Ascending aorta (tissue), 2 donors: ENCODE results near the gene PSMA4. TPM values are rescaled to one million over a fixed set of nuclear protein-coding genes. Genes with fewer than 3 reads are reported as not detected.
"Not testable (repeated sequence)": the region's sequence is repeated elsewhere in the genome, so short reads cannot be mapped to it uniquely, and the experiment has no call there.

ENCODE experiments used
- DNase-seq, 2 donors: peaks; one replicate each; pipeline ENCODE4 v3.0.0-alpha.2; 2019; ENCODE audit warnings: low spot score in 2 of 2
- H3K27ac ChIP-seq, 2 donors: fragments of 200-600 bp; sonication (generic); one replicate each; pipeline ENCODE4 v1.5.1; 2016 to 2017; ENCODE audit warnings: mild to moderate bottlenecking in 1 of 2
- H3K27me3 ChIP-seq: fragments of 200-600 bp; sonication (generic); one replicate; pipeline ENCODE4 v1.5.1; 2017
- H3K36me3 ChIP-seq, 2 donors: fragments of 200-600 bp; sonication (generic); one replicate each; pipeline ENCODE4 v1.5.1; 2016
- H3K4me1 ChIP-seq, 2 donors: fragments of 200-600 bp; sonication (generic); one replicate each; pipeline ENCODE4 v1.5.1; 2016 to 2017; ENCODE audit warnings: mild to moderate bottlenecking in 1 of 2
- H3K4me3 ChIP-seq, 2 donors: fragments of 200-600 bp; sonication (generic); one replicate each; pipeline ENCODE4 v1.5.1; 2016 to 2017; ENCODE audit warnings: mild to moderate bottlenecking in 1 of 2
- H3K9me3 ChIP-seq, 2 donors: fragments of 200-600 bp; sonication (generic); one replicate each; pipeline ENCODE4 v1.5.1; 2016
- intact Hi-C: fragments of 100-400 bp; cut with DNase I; formaldehyde crosslinking; loops from one replicate; pipeline ENCODE4 v1.15.1; 2023
- total RNA-seq: library from RNA; depleted of rRNA; stranded (reverse); fragments of >200 nt; gene quantifications from one replicate; pipeline ENCODE4 v1.1.0, GENCODE V29; 2016
- TF ChIP-seq, protein P1 (sequence below), 3 experiments: fragments of 200-600 bp in 2 of 3; fragments of 450-650 bp in 1 of 3; sonication (generic) in 2 of 3; IDR thresholded peaks; one replicate each; pipeline ENCODE4 v1.5.1; 2016 to 2019; ENCODE audit warnings: antibody characterized with exemption in 3 of 3, mild to moderate bottlenecking in 1 of 3, moderate library complexity in 1 of 3

Gene PSMA4
- total RNA-seq, 1 donor from 2014 or later: 94.7 TPM

- intact Hi-C loops: no loop called here
- H3K4me3 ChIP-seq: no peak overlapping the region
- H3K36me3 ChIP-seq: no peaks in the 10 kb centered on the region
- TF ChIP-seq, protein P1, sequence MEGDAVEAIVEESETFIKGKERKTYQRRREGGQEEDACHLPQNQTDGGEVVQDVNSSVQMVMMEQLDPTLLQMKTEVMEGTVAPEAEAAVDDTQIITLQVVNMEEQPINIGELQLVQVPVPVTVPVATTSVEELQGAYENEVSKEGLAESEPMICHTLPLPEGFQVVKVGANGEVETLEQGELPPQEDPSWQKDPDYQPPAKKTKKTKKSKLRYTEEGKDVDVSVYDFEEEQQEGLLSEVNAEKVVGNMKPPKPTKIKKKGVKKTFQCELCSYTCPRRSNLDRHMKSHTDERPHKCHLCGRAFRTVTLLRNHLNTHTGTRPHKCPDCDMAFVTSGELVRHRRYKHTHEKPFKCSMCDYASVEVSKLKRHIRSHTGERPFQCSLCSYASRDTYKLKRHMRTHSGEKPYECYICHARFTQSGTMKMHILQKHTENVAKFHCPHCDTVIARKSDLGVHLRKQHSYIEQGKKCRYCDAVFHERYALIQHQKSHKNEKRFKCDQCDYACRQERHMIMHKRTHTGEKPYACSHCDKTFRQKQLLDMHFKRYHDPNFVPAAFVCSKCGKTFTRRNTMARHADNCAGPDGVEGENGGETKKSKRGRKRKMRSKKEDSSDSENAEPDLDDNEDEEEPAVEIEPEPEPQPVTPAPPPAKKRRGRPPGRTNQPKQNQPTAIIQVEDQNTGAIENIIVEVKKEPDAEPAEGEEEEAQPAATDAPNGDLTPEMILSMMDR (IDR thresholded peaks at IDR 0.05): no peak
- no peaks in the 10 kb centered on the region for H3K9me3 ChIP-seq
- no peaks in the 10 kb centered on the region for H3K27me3 ChIP-seq
- no peak for DNase-seq
- H3K4me1 ChIP-seq: no peaks in the 10 kb centered on the region
- no peak overlapping the region for H3K27ac ChIP-seq
These were observed 6.9 kb upstream of the PSMA4 start for GRCh38 chr15:78533331-78533730.

GRCh38 chr15:78536134-78536533 is 4.1 kb upstream of the PSMA4 start:
- Histone ChIP-seq H3K9me3 (no peaks in the 10 kb centered on the region), H3K36me3 (no peaks in the 10 kb centered on the region), H3K4me3 (no peak overlapping the region), H3K4me1 (no peaks in the 10 kb centered on the region), H3K27me3 (no peaks in the 10 kb centered on the region), H3K27ac (no peak overlapping the region)
- intact Hi-C loops: no loop called here
- no peak for DNase-seq
- TF ChIP-seq, protein P1 (IDR thresholded peaks at IDR 0.05): no peak

GRCh38 chr15:78537266-78537905 is 2.9 kb upstream of the PSMA4 start:
- DNase-seq: no peak

DNA sequence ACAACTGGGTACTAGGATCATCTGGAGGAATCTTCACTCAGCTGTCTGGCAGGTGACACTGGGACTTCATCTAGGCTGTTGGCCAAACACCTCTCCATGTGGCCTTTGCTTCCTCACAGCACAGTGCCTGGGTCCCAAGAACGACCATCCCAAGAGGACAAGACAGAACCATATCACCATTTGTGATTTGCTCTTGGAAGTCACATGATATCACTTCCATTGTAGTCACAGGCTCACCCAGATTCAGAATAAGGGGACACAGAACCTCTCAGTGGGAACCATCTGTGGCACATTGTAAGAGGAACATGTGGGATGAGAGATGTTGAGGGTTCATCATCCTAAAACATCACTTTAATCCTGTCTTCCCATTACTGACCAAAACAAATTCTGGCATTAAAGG is 1.9 kb upstream of the PSMA4 start:
- intact Hi-C loops: no loop called here
- TF ChIP-seq, protein P1 (IDR thresholded peaks at IDR 0.05): no peak
- peaks cover 0 to 11% of the 10 kb centered on the region in 2 donors for H3K4me1 ChIP-seq
- peaks cover 7 to 8% of the 10 kb centered on the region in 2 donors for H3K36me3 ChIP-seq
- no peak overlapping the region for H3K27ac ChIP-seq
- no peak overlapping the region for H3K4me3 ChIP-seq
- DNase-seq: no peak
- no peaks in the 10 kb centered on the region for H3K9me3 ChIP-seq
- no peaks in the 10 kb centered on the region for H3K27me3 ChIP-seq

More at GRCh38 chr15:78537266-78537905, 2.9 kb upstream of the PSMA4 start:
- H3K4me3 ChIP-seq: no peak overlapping the region
- TF ChIP-seq, protein P1 (IDR thresholded peaks at IDR 0.05): no peak
- intact Hi-C loops: no loop called here
- H3K36me3 ChIP-seq: no peaks in the 10 kb centered on the region
- no peak overlapping the region for H3K27ac ChIP-seq
- peaks cover 0 to 10% of the 10 kb centered on the region in 2 donors for H3K4me1 ChIP-seq
- H3K9me3 ChIP-seq: no peaks in the 10 kb centered on the region
- H3K27me3 ChIP-seq: no peaks in the 10 kb centered on the region

DNA sequence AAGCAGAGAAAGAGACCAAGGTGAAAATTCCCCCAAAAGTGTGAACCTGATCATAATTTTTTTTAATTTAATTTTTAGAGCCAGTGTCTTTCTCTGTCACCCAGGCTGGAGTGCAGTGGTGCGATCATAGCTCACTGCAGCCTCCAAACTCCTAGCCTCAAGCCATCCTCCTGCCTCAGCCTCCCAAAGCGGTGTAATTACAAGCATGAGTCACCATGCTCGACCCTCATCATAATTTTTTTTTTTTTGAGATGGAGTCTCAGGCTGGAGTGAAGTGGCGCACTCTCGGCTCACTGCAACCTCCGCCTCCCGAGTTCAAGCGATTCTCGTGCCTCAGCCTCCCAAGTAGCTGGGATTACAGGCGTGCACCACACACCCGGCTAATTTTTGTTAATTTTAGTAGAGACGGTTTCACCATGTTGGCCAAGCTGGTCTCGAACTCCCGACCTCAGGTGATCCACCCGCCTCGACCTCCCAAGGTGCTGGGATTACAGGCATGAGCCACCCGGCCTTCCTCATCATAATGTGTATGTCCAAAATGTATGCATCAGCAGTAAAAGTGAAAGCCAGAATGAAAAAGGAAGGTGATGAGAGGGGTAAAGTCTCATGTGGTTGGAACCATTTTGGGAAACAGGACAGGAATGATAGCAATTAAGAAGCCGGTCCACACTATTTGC is 642 bp upstream of the PSMA4 start:
- Histone ChIP-seq H3K4me3 (peak overlapping the region; percentile 76 to 94), H3K27ac (peak overlapping the region; percentile 95 to 97), H3K36me3 (peaks cover 8 to 13% of the 10 kb centered on the region in 2 donors), H3K4me1 (peaks cover 0 to 11% of the 10 kb centered on the region in 2 donors)
- DNase-seq, H3K27me3 ChIP-seq, H3K9me3 ChIP-seq: not testable (repeated sequence)
- intact Hi-C loops: loop anchor here (1.0 kb wide), 3 partner anchors 26 to 101 kb away; partner anchors contain the start of genes CHRNA5, HYKK and IREB2
